ENCODE data around the gene METTL4.

The METTL4 gene

GRCh38 chr18:2512059-2512458 is 59.2 kb downstream of the METTL4 start:
- no CpG with 5 or more reads among the region's 2 CpGs for WGBS (ENCODE audit: extremely low coverage, insufficient coverage, insufficient read length)
- DNase-seq = no peak
- Histone ChIP-seq H4K91ac (ENCODE audit: low read depth, low read length) (no peak overlapping the region), H3K27ac (ENCODE audit: low read depth, low read length) (no peak overlapping the region), H4K12ac (ENCODE audit: low read depth, low read length) (no peak overlapping the region), H2BK120ac (ENCODE audit: insufficient read depth, low read length, poor library complexity) (no peak overlapping the region), H2BK12ac (ENCODE audit: low read length) (no peak overlapping the region), H3K23ac (ENCODE audit: low read length) (no peak overlapping the region), H4K8ac (ENCODE audit: low read depth, low read length) (no peak overlapping the region), H3K9me3 (ENCODE audit: insufficient read depth, low read depth, low read length) (no peaks in the 10 kb centered on the region), H3K4me1 (ENCODE audit: control insufficient read depth in 1 of 2, insufficient read depth in 2 of 2, low read length in 2 of 2) (peaks cover 2 to 3% of the 10 kb centered on the region in 2 experiments), H3K4me3 (ENCODE audit: low read depth, low read length) (no peak overlapping the region), H3K36me3 (ENCODE audit: control insufficient read depth in 1 of 2, insufficient read depth in 2 of 2, low read length in 2 of 2) (no peaks in the 10 kb centered on the region), H2AK5ac (ENCODE audit: low read length) (no peak overlapping the region), H3K4me2 (ENCODE audit: low read length) (no peak overlapping the region), H2AFZ (ENCODE audit: insufficient read depth, low read length, poor library complexity) (no peak overlapping the region), H3K27me3 (ENCODE audit: insufficient read depth, low read length) (no peaks in the 10 kb centered on the region), H3K4ac (ENCODE audit: low read depth, low read length) (no peak overlapping the region), H2BK5ac (ENCODE audit: low read depth, low read length, poor library complexity) (no peak overlapping the region), H3K79me2 (ENCODE audit: control insufficient read depth, insufficient read depth, low read length, poor library complexity) (no peaks in the 10 kb centered on the region), H3K9ac (ENCODE audit: low read length) (no peak overlapping the region), H3K18ac (ENCODE audit: low read length) (no peak overlapping the region), H3K14ac (ENCODE audit: low read length) (no peak overlapping the region), H3K79me1 (ENCODE audit: low read length) (no peaks in the 10 kb centered on the region)

DNA sequence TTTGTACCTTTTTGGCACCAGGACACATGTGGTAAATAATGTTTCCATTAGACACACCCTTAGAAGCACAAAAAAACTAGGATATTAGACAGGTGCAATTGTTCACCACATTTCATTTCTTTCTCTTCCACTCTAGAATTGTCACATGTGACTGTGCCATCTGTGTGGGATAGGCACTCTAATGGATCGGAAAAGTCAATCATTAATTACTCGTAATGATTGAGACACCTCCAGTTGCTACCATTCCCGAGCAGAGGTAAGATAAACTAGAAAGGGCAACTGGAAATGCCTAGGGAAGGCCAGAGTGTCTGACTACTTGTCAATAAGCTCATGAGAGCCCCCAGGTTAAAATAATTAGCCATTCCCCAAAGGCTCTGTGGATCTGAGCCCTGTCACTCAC is 59.9 kb downstream of the METTL4 start:
- no peak overlapping the region for H3K23ac ChIP-seq (ENCODE audit: low read length)
- H2BK120ac ChIP-seq (ENCODE audit: insufficient read depth, low read length, poor library complexity) = no peak overlapping the region
- no peak overlapping the region for H3K14ac ChIP-seq (ENCODE audit: low read length)
- no peak overlapping the region for H2AFZ ChIP-seq (ENCODE audit: insufficient read depth, low read length, poor library complexity)
- no peak overlapping the region for H3K18ac ChIP-seq (ENCODE audit: low read length)
- no peaks in the 10 kb centered on the region for H3K9me3 ChIP-seq (ENCODE audit: insufficient read depth, low read depth, low read length)
- no peak for DNase-seq
- H3K4me2 ChIP-seq (ENCODE audit: low read length) = no peak overlapping the region
- H3K27me3 ChIP-seq (ENCODE audit: insufficient read depth, low read length) = no peaks in the 10 kb centered on the region
- no peak overlapping the region for H4K12ac ChIP-seq (ENCODE audit: low read depth, low read length)
- no peaks in the 10 kb centered on the region for H3K36me3 ChIP-seq (ENCODE audit: control insufficient read depth in 1 of 2, insufficient read depth in 2 of 2, low read length in 2 of 2)
- H2BK12ac ChIP-seq (ENCODE audit: low read length) = no peak overlapping the region
- no peak overlapping the region for H2AK5ac ChIP-seq (ENCODE audit: low read length)
- no peak overlapping the region for H2BK5ac ChIP-seq (ENCODE audit: low read depth, low read length, poor library complexity)
- WGBS (ENCODE audit: extremely low coverage, insufficient coverage, insufficient read length) = no CpG with 5 or more reads among the region's 3 CpGs
- no peak overlapping the region for H3K9ac ChIP-seq (ENCODE audit: low read length)
- H3K4ac ChIP-seq (ENCODE audit: low read depth, low read length) = no peak overlapping the region
- no peaks in the 10 kb centered on the region for H3K79me1 ChIP-seq (ENCODE audit: low read length)
- no peaks in the 10 kb centered on the region for H3K79me2 ChIP-seq (ENCODE audit: control insufficient read depth, insufficient read depth, low read length, poor library complexity)
- peaks cover 2 to 3% of the 10 kb centered on the region in 2 experiments for H3K4me1 ChIP-seq (ENCODE audit: control insufficient read depth in 1 of 2, insufficient read depth in 2 of 2, low read length in 2 of 2)
- no peak overlapping the region for H3K4me3 ChIP-seq (ENCODE audit: low read depth, low read length)
- no peak overlapping the region for H4K91ac ChIP-seq (ENCODE audit: low read depth, low read length)
- no peak overlapping the region for H3K27ac ChIP-seq (ENCODE audit: low read depth, low read length)
- no peak overlapping the region for H4K8ac ChIP-seq (ENCODE audit: low read depth, low read length)

GRCh38 chr18:2510416-2510815 is 60.9 kb downstream of the METTL4 start:
- Histone ChIP-seq H3K9me3 (ENCODE audit: insufficient read depth, low read depth, low read length) (no peaks in the 10 kb centered on the region), H3K4me1 (ENCODE audit: control insufficient read depth in 1 of 2, insufficient read depth in 2 of 2, low read length in 2 of 2) (no peaks in the 10 kb centered on the region), H3K4ac (ENCODE audit: low read depth, low read length) (no peak overlapping the region), H2AK5ac (ENCODE audit: low read length) (no peak overlapping the region), H4K12ac (ENCODE audit: low read depth, low read length) (no peak overlapping the region), H2BK12ac (ENCODE audit: low read length) (no peak overlapping the region), H4K8ac (ENCODE audit: low read depth, low read length) (no peak overlapping the region), H3K27me3 (ENCODE audit: insufficient read depth, low read length) (no peaks in the 10 kb centered on the region), H3K9ac (ENCODE audit: low read length) (no peak overlapping the region), H3K79me1 (ENCODE audit: low read length) (no peaks in the 10 kb centered on the region), H3K4me2 (ENCODE audit: low read length) (no peak overlapping the region), H3K14ac (ENCODE audit: low read length) (no peak overlapping the region), H3K4me3 (ENCODE audit: low read depth, low read length) (no peak overlapping the region), H3K23ac (ENCODE audit: low read length) (no peak overlapping the region), H2AFZ (ENCODE audit: insufficient read depth, low read length, poor library complexity) (no peak overlapping the region), H3K36me3 (ENCODE audit: control insufficient read depth in 1 of 2, insufficient read depth in 2 of 2, low read length in 2 of 2) (no peaks in the 10 kb centered on the region), H2BK120ac (ENCODE audit: insufficient read depth, low read length, poor library complexity) (no peak overlapping the region), H3K27ac (ENCODE audit: low read depth, low read length) (no peak overlapping the region), H3K18ac (ENCODE audit: low read length) (no peak overlapping the region), H2BK5ac (ENCODE audit: low read depth, low read length, poor library complexity) (no peak overlapping the region), H3K79me2 (ENCODE audit: control insufficient read depth, insufficient read depth, low read length, poor library complexity) (no peaks in the 10 kb centered on the region), H4K91ac (ENCODE audit: low read depth, low read length) (no peak overlapping the region)
- DNase-seq = no peak
- no CpG with 5 or more reads among the region's 6 CpGs for WGBS (ENCODE audit: extremely low coverage, insufficient coverage, insufficient read length)

GRCh38 chr18:2508678-2509077 is 62.6 kb downstream of the METTL4 start:
- Histone ChIP-seq H3K18ac (ENCODE audit: low read length) (no peak overlapping the region), H3K27ac (ENCODE audit: low read depth, low read length) (no peak overlapping the region), H3K23ac (ENCODE audit: low read length) (no peak overlapping the region), H4K12ac (ENCODE audit: low read depth, low read length) (no peak overlapping the region), H2AFZ (ENCODE audit: insufficient read depth, low read length, poor library complexity) (no peak overlapping the region), H3K4me2 (ENCODE audit: low read length) (no peak overlapping the region), H3K36me3 (ENCODE audit: control insufficient read depth in 1 of 2, insufficient read depth in 2 of 2, low read length in 2 of 2) (no peaks in the 10 kb centered on the region), H3K79me2 (ENCODE audit: control insufficient read depth, insufficient read depth, low read length, poor library complexity) (no peaks in the 10 kb centered on the region), H3K14ac (ENCODE audit: low read length) (no peak overlapping the region), H4K91ac (ENCODE audit: low read depth, low read length) (no peak overlapping the region), H3K79me1 (ENCODE audit: low read length) (no peaks in the 10 kb centered on the region), H3K9me3 (ENCODE audit: insufficient read depth, low read depth, low read length) (no peaks in the 10 kb centered on the region), H3K27me3 (ENCODE audit: insufficient read depth, low read length) (no peaks in the 10 kb centered on the region), H4K8ac (ENCODE audit: low read depth, low read length) (no peak overlapping the region), H3K4me1 (ENCODE audit: control insufficient read depth in 1 of 2, insufficient read depth in 2 of 2, low read length in 2 of 2) (no peaks in the 10 kb centered on the region), H2BK5ac (ENCODE audit: low read depth, low read length, poor library complexity) (no peak overlapping the region), H2BK12ac (ENCODE audit: low read length) (no peak overlapping the region), H3K4ac (ENCODE audit: low read depth, low read length) (no peak overlapping the region), H3K9ac (ENCODE audit: low read length) (no peak overlapping the region), H2BK120ac (ENCODE audit: insufficient read depth, low read length, poor library complexity) (no peak overlapping the region), H3K4me3 (ENCODE audit: low read depth, low read length) (no peak overlapping the region), H2AK5ac (ENCODE audit: low read length) (no peak overlapping the region)
- no peak for DNase-seq
- no CpG with 5 or more reads among the region's 3 CpGs for WGBS (ENCODE audit: extremely low coverage, insufficient coverage, insufficient read length)
